OCI-LY3 (cell line): Measurements from ENCODE around the gene TNS3.

ENCODE experiments used
- CTCF ChIP-seq: fragments of 200-600, 300-600 bp; sonication (generic); IDR thresholded peaks from 2 replicates; pipeline ENCODE4 v1.5.1; 2014; ENCODE audit warnings: antibody characterized with exemption, low read length, low read depth
- EZH2phosphoT487 ChIP-seq: fragments of 200-600 bp; shearing (Covaris generic); IDR thresholded peaks from 2 replicates; pipeline ENCODE4 v1.6.1; 2018; ENCODE audit warnings: antibody characterized with exemption, mixed run types, low read depth

DNA sequence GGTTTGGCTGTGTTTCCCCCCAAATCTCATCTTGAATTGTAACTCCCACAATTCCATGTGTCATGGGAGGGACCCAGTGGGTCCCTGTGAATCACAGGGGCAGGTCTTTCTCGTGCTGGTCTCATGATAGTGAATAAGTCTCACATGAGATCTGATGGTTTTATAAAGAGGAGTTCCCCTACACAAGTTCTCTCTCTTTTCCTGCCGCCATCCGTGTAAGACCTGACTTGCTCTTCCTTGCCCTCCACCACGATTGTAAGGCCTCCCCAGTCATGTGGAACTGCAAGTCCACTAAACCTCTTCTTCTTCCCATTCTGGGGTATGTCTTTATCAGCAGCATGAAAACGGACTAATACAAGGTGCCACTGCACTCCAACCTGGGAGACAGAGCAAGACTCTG, 329.2 kb downstream of the TNS3 start:
- TF ChIP-seq CTCF (no peak), EZH2phosphoT487 (no peak)
